HG03432 (cell line): ENCODE results near the gene CEBPA.
"Not testable (repeated sequence)": the region's sequence is repeated elsewhere in the genome, so short reads cannot be mapped to it uniquely, and the experiment has no call there.

Source experiments
- ATAC-seq: cut with Tn5 transposase; IDR thresholded peaks from one replicate; pipeline ENCODE4 v1.9.1; 2021; ENCODE audit warnings: mild to moderate bottlenecking, moderate library complexity; ENCODE audit not compliant: unreplicated experiment

Gene CEBPA

DNA sequence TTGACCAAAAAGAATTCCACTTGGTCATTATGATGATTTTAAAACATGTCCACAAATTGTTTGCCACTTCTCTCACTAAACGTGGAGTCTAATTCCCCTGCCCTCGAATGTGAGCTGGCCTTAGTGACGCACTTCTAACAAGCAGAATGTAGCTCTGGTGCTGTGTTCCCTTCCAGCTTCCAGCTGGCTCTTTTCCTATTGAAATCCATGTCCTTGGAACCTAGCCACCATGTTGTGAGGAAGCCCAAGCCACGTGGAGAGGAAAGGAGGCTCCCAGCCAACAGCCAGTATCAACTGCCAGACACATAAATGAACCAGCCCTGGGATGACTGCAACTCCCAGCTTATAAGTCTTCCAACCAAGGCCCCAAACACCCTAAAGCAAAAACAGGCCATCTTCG, 23.6 kb upstream of the CEBPA start:
- no peak for ATAC-seq

DNA sequence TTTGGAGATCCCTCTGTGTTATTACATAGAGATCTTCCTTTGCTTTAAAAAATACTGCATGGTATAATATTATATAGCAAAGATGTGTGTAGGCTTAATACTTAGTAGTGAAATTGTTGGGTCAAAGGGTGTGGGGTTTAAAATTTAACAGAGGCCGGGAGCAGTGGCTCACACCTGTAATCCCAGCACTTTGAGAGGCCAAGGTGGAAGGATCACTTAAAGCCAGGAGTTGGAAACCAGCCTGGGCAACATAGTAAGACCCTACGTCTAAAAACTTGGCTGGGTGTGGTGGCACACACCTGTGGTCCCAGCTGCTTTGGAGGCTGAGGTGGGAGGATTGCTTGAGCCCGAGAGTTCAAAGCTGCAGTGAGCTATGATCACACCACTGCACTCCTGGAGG, 22.3 kb upstream of the CEBPA start:
- no peak for ATAC-seq

DNA sequence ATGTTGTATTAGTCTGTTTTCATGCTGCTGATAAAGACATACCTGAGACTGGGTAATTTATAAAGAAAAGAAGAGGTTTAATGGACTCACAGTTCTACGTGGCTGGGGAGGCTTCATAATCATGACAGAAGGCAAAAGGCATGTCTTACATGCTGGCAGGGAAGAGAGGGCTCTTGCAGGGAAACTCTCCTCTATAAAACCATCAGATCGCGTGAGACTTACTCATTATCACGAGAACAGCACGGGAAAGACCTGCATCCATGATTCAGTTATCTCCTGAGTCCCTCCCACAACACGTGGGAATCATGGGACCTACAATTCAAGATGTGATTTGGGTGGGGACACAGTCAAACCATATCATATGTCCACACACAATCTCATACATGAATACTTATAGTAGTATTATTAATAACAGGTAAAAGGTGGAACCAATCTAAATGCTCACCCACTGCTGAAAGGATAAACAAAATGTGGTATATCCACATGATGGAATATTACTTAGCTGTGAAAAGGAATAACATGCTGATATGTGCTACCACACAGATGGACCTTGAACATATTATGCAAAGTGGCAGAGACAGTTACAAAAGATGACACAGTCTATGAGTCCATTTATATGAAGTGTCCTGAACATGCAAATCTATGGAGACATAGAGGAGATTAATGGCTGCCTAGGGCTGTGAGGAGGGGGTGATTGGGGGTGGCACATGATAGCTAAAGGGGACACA, 20.9 kb upstream of the CEBPA start:
- no peak for ATAC-seq

DNA sequence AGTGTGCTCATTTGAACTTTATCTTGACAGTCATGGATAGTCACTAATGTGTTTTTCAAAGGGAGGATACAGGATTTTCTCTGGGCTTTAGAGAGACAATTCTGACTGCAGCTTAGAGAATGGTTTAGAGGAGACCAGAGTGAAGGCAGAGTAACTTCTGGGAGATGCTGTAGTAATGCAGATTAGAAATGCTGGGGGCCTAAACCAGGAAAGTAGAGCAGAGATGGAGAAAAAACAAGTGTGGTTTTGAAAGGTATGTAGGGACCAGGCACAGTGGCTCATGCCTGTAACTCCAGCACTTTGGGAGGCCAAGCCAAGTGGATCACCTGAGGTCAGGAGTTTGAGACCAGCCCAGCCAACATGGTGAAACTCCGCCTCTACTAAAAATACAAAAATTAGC, 18.3 kb upstream of the CEBPA start:
- ATAC-seq = no peak

DNA sequence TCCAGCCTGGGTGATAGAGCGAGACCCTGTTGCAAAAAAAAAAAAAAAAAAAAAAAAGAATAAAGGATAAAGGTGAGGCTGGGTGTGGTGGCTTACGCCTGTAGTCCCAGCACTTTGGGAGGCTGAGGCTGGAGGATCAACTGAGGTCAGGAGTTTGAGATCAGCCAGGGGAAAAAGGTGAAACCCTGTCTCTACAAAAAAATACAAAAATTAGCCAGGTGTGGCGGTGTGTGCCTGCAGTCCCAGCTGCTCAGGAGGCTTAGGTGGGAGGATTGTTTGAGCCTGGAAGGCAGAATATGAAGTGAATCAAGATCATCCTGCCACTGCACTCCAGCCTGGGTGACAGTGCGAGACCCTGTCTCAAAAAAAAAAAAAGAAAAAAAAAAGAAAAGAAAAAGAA, 15.7 kb upstream of the CEBPA start:
- not testable (repeated sequence) for ATAC-seq

DNA sequence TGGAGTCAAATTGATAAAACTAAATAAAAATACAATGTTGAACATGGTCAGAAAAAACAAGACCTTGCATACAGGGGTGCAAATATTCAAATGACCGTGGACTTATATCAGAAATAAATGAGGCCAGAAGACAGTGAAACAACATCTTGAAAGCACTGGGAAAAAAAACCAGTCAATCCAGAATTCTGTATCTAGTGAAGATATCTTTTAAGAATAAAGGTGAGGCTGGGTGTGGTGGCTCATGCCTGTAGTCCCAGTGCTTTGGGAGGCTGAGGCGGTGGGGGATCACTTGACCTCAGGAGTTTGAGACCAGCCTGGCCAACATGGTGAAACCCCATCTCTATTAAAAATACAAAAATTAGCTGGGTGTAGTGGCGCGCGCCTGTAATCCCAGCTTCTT, 15.2 kb upstream of the CEBPA start:
- no peak for ATAC-seq

DNA sequence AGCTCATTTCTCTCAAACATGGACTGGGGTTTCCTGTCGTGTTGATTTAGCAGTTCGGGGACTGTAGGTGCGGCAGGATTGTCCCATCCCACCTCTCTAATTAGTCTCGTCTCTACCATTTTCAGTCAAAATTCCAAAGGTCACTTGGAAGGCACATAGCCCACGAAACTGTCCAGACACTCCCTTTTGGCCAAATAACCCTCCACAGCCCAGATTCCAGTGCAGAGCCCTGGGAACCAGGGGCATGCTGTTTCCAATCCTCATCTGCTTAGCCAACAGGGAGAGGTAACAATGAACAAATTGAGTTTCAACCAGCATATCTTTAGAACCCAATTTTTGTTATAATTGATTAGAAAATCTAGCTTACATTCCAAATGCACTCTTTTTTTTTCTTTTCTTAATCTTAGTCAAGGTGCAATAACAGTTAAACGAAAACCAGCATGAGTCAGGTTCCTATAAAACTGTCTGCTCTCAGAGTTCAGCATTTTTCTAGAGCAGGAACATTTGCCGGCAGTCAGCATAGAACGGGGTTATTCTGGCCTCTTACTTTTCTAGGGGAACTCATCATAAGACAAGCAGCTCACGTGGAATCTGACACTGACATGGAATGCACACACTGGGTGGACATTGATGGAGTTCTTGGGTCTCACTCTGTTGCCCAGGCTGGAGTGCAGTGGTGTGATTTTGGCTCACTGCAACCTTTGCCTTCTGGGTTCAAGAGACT, 14.4 kb upstream of the CEBPA start:
- no peak for ATAC-seq

DNA sequence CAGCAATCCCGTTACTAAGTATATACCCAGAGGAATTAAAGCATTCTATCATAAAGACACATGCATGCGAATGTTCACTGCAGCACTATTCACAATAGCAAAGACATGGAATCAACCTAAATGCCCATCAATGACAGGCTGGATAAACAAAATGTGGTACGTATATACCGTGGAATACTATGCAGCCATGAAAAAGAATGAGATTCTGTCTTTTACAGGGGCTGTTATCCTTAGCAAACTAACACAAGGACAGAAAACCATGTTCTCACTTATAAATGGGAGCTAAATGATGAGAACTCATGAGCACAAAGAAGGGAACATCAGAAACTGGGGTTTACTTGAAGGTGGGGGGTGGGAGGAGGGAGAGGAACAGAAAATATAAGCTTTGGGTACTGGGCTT, 10.5 kb upstream of the CEBPA start:
- not testable (repeated sequence) for ATAC-seq

DNA sequence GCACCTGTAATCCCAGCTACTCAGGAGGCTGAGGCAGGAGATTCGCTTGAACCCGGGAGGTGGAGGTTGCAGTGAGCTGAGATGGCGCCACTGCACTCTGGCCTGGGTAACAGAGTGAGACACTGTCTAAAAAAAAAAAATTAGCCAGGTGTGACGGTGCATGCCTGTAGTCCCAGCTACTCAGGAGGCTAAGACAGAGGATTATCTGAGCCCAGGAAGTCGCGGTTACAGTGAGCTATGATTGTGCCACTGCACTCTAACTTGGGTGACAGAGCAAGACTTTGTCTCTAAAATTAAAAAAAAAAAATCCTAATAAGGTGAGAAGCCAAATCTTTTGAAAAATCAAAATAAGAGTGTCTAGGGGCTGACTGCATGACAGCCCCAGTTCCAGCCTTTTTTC, 9.7 kb upstream of the CEBPA start:
- no peak for ATAC-seq

DNA sequence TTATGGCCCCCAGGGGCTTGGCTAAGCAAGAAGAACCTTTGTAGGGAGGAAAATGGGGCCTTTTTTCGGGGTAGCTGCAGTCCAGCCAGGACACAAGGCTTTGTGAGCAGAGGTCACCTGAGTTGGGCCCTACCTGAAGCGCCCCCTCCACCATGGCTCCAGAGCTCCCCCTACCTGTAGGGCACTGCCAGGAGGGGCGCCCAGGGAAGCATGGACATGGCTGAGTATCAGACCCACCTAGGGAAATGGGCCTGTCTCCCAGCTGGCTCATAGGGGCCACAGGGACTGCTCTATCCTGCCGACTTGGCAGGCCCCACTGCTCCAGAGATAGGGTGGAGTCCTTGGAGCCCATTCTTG, 9.0 kb upstream of the CEBPA start:
- no peak for ATAC-seq

DNA sequence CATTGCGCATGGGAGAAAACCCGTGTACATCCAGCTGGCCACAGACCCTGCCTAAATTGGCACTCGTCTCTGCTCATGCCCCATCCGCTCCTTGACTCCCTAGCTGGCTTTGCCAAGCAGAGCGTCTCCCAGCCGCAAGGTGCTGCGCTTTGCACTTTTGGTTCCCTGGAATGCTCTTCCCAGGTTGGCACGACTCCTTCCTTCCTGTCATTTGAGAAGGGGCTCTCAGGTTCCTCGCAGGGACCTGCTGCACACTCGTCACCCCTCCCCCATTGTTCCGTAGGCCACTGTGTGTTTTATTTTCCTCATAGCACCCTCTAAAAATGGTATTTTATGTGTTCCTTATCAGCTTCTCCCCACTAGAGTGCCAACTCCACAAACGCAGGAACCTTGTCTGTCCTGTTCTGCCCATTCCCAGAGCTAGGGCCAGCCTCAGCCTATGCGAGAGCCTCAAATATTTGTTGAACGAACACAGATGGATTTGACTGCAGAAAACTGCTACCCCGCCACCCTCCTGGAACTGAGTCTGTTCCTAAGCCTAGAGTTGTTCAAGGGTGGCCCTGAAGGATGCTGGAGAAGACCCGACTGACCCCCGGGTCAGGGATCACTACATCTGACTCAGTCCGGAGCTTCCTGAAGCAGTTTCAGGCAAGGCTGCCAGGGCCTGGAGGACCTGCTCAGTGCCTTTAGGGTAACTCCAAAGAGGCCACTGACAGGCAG, 8.4 kb upstream of the CEBPA start:
- ATAC-seq = no peak

DNA sequence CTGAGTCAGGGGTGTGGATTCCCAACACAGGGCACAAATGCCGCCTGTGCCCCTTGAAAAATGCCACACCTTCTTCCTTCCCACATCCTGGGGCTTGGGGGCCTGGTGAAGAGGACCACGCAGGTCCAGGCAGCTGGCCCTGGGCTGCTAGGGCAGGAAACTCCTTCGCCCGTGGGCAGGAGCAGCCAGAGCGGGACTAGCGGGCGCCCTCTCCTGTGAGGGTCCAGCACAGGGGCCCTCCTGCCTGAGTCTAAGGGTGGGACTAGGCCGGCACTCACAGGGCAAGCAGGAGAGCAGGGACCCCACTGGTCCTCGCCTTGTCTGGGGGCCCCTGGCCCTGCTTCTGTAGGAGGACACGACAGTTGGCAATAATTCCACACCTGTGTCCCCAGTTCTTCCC, 7.5 kb upstream of the CEBPA start:
- no peak for ATAC-seq

DNA sequence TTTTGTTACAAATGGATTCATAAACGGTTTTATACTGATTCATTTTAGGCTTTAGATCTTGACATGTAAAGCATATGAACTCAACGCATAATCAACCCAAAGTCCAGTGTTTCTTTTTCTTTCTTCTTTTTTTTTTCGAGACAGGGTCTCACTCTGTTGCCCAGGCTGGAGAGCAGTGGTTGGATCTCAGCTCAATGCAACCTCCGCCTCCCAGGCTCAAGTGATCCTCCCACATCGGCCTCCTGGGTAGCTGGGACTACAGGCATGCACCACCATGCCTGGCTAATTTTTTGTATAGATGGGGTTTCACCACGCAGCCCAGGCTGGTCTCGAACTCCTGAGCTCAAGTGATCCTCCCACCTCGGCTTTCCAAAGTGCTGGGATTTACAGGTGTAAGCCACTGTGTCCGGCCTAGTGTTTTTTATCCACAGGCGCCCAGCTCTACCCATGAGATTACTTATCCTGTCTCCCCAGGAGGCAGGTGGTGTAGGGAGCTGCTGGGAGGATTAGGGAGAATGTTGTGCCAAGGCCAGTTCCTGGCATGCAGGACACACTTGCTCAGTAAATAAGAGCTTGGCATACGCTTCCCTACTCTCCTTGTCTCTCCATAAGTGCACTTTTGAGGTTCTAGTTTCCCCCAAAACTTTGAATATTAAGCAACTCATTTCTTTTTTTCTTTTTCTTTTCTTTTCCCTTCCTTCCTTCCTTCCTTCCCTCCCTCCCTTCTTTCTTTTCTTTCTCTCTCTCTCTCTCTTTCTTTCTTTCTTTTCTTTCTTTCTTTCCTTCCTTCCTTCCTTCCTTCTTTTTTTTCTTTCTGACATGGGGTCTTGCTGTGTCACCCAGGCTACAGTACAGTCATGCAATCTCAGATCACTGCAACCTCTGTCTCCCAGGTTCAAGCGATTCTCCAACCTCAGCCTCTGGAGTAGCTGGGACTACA, 4.8 kb upstream of the CEBPA start:
- ATAC-seq = no peak

DNA sequence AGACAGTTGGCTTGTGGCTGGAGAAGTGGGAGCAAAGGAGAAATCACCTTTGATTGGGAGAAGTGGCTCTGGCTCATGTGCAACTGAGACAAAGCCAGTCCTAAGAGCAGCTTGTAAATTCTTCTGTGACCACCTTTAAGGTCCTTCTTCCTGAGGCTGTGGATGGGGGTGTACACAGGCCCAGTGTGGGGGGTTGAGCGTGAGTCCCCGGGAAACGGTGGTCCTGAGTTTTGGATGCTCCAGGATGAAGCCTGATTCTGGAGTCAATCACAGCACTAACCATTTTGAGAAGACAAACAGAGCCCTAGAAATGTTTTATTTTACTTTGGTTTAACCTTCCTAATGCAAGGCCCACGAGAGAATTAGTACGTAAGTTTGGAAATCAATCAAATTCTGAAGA, 3.9 kb upstream of the CEBPA start:
- no peak for ATAC-seq

DNA sequence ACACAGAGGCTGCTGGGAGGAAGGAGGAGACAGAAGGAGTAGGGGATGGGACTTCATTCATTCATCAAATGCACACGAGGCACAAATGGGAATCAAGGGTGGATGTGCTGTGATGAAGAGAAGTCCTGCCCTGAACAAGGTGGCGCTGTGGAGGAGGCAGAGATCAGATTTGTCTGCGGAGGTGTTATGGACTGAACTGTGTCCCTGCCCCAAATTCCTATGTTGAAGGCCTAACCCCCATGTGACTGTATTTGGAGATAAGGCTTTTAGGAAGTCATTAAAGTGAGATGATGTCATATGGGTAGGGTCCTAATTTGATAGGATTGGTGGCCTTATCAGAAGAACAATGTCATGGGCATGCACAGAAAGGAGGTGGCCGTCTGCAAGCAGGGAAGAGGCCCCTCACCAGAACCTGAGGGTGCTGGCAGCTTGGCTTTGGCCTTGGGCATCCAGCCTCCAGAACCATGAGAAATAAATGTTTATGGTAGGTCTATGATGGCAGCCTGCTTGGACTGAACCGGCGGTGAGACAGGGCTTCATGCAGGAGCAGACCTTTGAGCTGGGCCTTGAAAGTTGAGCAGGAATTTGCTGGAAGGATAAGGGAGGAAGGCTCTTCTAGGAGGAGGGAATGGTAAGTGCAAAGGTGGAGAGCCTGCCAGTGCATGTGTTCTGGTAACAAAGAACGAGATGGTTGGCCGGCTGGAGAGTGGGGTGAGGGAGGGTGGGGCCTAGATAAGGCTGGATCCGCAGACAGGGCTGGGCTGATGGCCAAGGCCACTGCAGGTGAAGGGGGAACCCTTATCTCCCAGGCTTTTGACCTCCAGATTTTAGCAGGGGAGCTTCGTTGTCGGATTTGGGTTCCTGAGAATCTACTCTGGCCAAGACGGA, 2.7 kb upstream of the CEBPA start:
- no peak for ATAC-seq

DNA sequence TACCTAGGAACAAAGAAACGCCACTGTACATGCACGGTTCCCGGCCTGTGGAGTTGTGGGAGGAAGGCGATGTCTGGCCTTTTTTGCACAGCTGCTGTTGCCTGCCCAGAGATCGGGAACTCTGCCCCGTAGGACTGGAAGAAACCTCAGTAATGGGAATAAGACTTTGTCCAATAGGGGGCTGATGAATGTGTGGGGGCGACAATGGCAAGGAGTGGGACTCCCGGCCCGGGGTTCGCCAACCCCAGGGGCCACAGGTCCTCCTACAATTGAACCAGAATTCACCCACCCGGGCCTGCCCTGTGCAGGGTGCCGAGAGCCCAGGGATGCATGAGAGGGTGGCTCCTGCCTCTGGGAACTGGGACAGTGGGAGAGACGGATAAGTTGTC, 2.0 kb upstream of the CEBPA start:
- ATAC-seq = no peak

DNA sequence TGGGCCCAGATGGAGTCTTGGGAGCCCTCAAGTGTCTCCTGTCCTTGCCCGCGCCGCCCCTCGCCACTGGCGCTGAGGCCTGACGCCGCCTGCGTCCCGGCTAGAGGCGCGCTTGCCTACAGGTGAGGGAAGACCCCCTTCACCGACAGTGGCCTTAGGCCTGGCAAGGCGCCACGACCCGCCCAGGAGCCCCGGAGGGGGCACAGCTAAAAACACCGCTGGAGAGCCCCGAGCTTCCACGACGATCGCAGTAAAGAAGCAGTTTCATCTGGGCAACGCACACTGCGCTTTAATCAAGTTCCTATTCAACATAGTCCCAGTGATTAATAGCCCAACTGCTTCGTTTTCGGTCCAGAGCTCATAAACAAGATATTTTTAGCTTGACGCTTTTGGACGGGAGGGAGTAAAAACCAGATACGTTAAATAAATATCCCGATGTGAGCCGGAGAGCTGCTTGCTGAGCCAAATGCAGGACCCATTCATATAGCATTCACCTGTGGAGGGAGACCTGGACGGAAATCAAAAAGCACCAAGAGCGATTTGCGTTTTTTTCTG, 1.5 kb upstream of the CEBPA start:
- no peak for ATAC-seq

DNA sequence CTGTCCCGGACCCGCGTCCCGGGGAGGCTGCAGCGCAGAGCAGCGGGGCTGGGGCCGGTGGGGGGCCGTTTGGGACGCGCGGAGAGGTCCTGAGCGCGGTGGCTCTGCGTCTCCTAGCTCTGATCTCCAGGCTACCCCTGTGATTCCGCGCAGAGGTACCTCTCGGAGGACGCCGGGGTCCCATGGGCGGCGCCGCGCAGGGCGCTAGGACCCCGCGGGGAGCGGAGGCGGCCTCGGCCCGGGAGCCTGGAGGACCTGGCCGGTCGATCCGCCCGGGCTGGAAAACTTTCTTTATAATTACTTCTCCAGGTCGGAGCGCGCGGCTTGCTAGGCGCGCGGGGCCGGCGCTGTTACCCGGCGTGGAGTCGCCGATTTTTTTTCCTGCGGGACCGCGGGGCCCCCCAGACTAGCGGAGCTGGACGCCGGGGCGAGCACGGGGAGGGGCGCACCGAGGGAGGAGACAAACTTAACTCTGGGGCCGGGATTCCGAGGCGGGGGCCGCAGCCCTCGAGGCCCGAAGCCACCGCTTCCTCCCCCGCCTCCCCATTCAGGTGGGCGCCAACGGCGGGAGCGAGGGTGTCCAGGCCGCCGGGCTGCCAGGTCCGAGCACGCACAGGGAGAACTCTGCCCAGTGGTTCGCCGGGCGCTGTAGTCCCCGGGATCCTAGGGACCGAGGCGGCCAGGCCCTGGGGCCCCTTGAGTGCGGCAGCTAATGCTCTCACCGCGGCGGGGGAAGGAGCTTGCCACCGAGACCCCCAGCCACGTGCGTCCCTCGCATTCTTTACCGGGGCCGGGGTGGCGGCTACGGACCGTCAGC, 848 bp upstream of the CEBPA start:
- peak; percentile 32 for ATAC-seq

DNA sequence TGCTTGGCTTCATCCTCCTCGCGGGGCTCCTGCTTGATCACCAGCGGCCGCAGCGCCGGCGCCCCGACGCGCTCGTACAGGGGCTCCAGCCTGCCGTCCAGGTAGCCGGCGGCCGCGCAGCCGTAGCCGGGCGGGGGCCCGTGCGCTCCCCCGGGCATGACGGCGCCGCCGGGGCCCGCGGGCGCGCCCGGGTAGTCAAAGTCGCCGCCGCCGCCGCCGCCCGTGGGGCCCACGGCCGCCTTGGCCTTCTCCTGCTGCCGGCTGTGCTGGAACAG, 497 bp downstream of the CEBPA start:
- ATAC-seq = no peak
